Activated naive CD8-positive, alpha-beta T cell (primary cell): Measurements from ENCODE around the gene HOXD4.

Experiments
- H3K27ac Mint-ChIP-seq: one replicate; pipeline ENCODE4 v1.8.0; 2021; ENCODE audit warnings: mixed read lengths
- H3K27me3 Mint-ChIP-seq: one replicate; pipeline ENCODE4 v1.8.0; 2021; ENCODE audit warnings: mixed read lengths
- H3K36me3 Mint-ChIP-seq: one replicate; pipeline ENCODE4 v1.8.0; 2021; ENCODE audit warnings: mixed read lengths
- H3K4me1 Mint-ChIP-seq: one replicate; pipeline ENCODE4 v1.8.0; 2021; ENCODE audit warnings: low read depth, mixed read lengths
- H3K4me3 Mint-ChIP-seq: one replicate; pipeline ENCODE4 v1.8.0; 2021; ENCODE audit warnings: mild to moderate bottlenecking, mixed read lengths
- H3K9me3 Mint-ChIP-seq: one replicate; pipeline ENCODE4 v1.8.0; 2021; ENCODE audit warnings: low read depth, mixed read lengths

Gene HOXD4

GRCh38 chr2:176130147-176130956 lies 21.0 kb upstream of the HOXD4 start:
- no peaks in the 10 kb centered on the region for H3K36me3 Mint-ChIP-seq
- H3K4me1 Mint-ChIP-seq: peaks cover 28% of the 10 kb centered on the region
- no peak overlapping the region for H3K27ac Mint-ChIP-seq
- H3K9me3 Mint-ChIP-seq: no peaks in the 10 kb centered on the region
- H3K27me3 Mint-ChIP-seq: peaks cover 65% of the 10 kb centered on the region
- H3K4me3 Mint-ChIP-seq: peak overlapping the region; percentile 76

GRCh38 chr2:176130957-176131847 lies 20.1 kb upstream of the HOXD4 start:
- Mint-ChIP-seq H3K4me1 (peaks cover 37% of the 10 kb centered on the region), H3K4me3 (peak overlapping the region; percentile 76), H3K9me3 (no peaks in the 10 kb centered on the region), H3K27me3 (peaks cover 63% of the 10 kb centered on the region), H3K27ac (peak overlapping the region; percentile 58), H3K36me3 (peaks cover 2% of the 10 kb centered on the region)

- no peaks in the 10 kb centered on the region for H3K9me3 Mint-ChIP-seq
- H3K4me3 Mint-ChIP-seq: peak overlapping the region; percentile 82
- H3K27me3 Mint-ChIP-seq: peaks cover 62% of the 10 kb centered on the region
- peaks cover 38% of the 10 kb centered on the region for H3K4me1 Mint-ChIP-seq
- H3K36me3 Mint-ChIP-seq: peaks cover 2% of the 10 kb centered on the region
- no peak overlapping the region for H3K27ac Mint-ChIP-seq
Measured at GRCh38 chr2:176131848-176132158, 19.5 kb upstream of the HOXD4 start.

GRCh38 chr2:176132205-176133171 lies 18.9 kb upstream of the HOXD4 start:
- Mint-ChIP-seq H3K27me3 (peaks cover 61% of the 10 kb centered on the region), H3K9me3 (no peaks in the 10 kb centered on the region), H3K36me3 (peaks cover 2% of the 10 kb centered on the region), H3K4me3 (peak overlapping the region; percentile 82), H3K4me1 (peaks cover 41% of the 10 kb centered on the region), H3K27ac (no peak overlapping the region)

GRCh38 chr2:176133389-176133788 lies 18.0 kb upstream of the HOXD4 start:
- Mint-ChIP-seq H3K36me3 (peaks cover 3% of the 10 kb centered on the region), H3K4me1 (peaks cover 39% of the 10 kb centered on the region), H3K27ac (no peak overlapping the region), H3K27me3 (peaks cover 65% of the 10 kb centered on the region), H3K4me3 (no peak overlapping the region), H3K9me3 (no peaks in the 10 kb centered on the region)

GRCh38 chr2:176134035-176134434 lies 17.3 kb upstream of the HOXD4 start:
- Mint-ChIP-seq H3K9me3 (no peaks in the 10 kb centered on the region), H3K27me3 (peaks cover 67% of the 10 kb centered on the region), H3K27ac (no peak overlapping the region), H3K36me3 (peaks cover 5% of the 10 kb centered on the region), H3K4me3 (no peak overlapping the region), H3K4me1 (peaks cover 39% of the 10 kb centered on the region)

- H3K4me3 Mint-ChIP-seq: no peak overlapping the region
- no peak overlapping the region for H3K27ac Mint-ChIP-seq
- peaks cover 5% of the 10 kb centered on the region for H3K36me3 Mint-ChIP-seq
- peaks cover 43% of the 10 kb centered on the region for H3K4me1 Mint-ChIP-seq
- H3K27me3 Mint-ChIP-seq: peaks cover 74% of the 10 kb centered on the region
- H3K9me3 Mint-ChIP-seq: no peaks in the 10 kb centered on the region
Measured at GRCh38 chr2:176135035-176135440, 16.3 kb upstream of the HOXD4 start.

- peak overlapping the region; percentile 64 for H3K4me3 Mint-ChIP-seq
- H3K4me1 Mint-ChIP-seq: peaks cover 40% of the 10 kb centered on the region
- peaks cover 73% of the 10 kb centered on the region for H3K27me3 Mint-ChIP-seq
- H3K36me3 Mint-ChIP-seq: peaks cover 5% of the 10 kb centered on the region
- no peak overlapping the region for H3K27ac Mint-ChIP-seq
- H3K9me3 Mint-ChIP-seq: no peaks in the 10 kb centered on the region
Measured at GRCh38 chr2:176136374-176137251, 14.7 kb upstream of the HOXD4 start.

GRCh38 chr2:176137252-176137580 lies 14.1 kb upstream of the HOXD4 start:
- Mint-ChIP-seq H3K9me3 (no peaks in the 10 kb centered on the region), H3K4me1 (peaks cover 37% of the 10 kb centered on the region), H3K27me3 (peaks cover 71% of the 10 kb centered on the region), H3K27ac (no peak overlapping the region), H3K4me3 (no peak overlapping the region), H3K36me3 (peaks cover 5% of the 10 kb centered on the region)

GRCh38 chr2:176137906-176138305 lies 13.4 kb upstream of the HOXD4 start:
- H3K27me3 Mint-ChIP-seq: peaks cover 65% of the 10 kb centered on the region
- H3K27ac Mint-ChIP-seq: no peak overlapping the region
- peaks cover 32% of the 10 kb centered on the region for H3K4me1 Mint-ChIP-seq

GRCh38 chr2:176138526-176138922 lies 12.8 kb upstream of the HOXD4 start:
- H3K27ac Mint-ChIP-seq: no peak overlapping the region
- H3K36me3 Mint-ChIP-seq: peaks cover 5% of the 10 kb centered on the region
- peaks cover 31% of the 10 kb centered on the region for H3K4me1 Mint-ChIP-seq
- H3K4me3 Mint-ChIP-seq: peak overlapping the region; percentile 63
- no peaks in the 10 kb centered on the region for H3K9me3 Mint-ChIP-seq
- H3K27me3 Mint-ChIP-seq: peaks cover 63% of the 10 kb centered on the region

More at GRCh38 chr2:176137906-176138305, 13.4 kb upstream of the HOXD4 start:
- Mint-ChIP-seq H3K36me3 (peaks cover 5% of the 10 kb centered on the region), H3K9me3 (no peaks in the 10 kb centered on the region), H3K4me3 (no peak overlapping the region)

- Mint-ChIP-seq H3K27me3 (peaks cover 62% of the 10 kb centered on the region), H3K27ac (no peak overlapping the region), H3K9me3 (no peaks in the 10 kb centered on the region), H3K36me3 (peaks cover 5% of the 10 kb centered on the region), H3K4me3 (peak overlapping the region; percentile 63), H3K4me1 (peaks cover 31% of the 10 kb centered on the region)
Measured at GRCh38 chr2:176138923-176139660, 12.3 kb upstream of the HOXD4 start.
